Kidney tubule cell (primary cell): Measurements from ENCODE around the gene ZNF117.
"Not testable (repeated sequence)": the region's sequence is repeated elsewhere in the genome, so short reads cannot be mapped to it uniquely, and the experiment has no call there.

Experiments
- DNase-seq: peaks from one replicate; pipeline ENCODE4 v3.0.0-alpha.2; 2018; ENCODE audit warnings: low spot score

Gene ZNF117

DNA sequence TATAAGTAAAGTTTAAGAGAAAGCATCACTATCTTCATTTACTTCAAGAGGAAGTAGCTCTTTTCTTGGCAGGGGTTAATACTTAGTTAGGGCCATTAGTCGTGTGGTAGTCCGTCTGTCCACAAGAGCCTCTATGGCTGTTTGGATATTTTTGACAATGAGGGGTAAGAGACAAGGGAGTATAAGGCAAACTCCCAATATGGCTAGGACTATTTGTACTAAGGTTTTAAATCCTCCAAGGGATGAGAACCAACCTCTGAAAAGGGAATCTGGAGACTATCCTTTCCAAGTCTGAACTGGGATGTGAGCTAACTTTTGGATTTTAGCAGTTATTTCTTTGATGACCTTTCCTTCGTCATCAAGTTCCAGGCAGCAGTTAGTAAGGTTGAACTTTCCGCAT lies at the start of gene ZNF117:
TSS of gene ZNF117 (minus strand) at position 101 of the 400 bp plus-strand sequence.
- no peak for DNase-seq

DNA sequence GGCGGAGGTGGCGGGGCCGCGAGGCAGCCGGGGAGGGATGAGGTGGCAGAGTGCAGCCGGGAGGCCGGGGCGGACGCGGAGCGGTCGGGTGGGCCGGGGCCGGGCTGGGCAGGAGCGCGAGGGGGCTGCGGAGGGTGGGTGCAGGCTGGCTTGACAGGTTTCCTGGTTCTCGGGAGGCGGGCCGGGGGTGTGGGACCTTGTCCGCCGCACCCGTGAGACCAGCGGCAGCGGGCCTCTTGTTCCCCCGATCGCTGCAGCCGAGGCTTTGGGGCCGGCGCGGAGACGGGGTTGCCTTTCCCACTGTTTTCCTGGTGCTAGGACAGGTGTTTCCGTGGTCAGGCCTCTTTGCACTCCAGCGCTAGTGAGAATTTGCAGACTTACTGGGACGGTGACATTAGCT lies 47.9 kb upstream of the ZNF117 start:
- peak; percentile 50 for DNase-seq

DNA sequence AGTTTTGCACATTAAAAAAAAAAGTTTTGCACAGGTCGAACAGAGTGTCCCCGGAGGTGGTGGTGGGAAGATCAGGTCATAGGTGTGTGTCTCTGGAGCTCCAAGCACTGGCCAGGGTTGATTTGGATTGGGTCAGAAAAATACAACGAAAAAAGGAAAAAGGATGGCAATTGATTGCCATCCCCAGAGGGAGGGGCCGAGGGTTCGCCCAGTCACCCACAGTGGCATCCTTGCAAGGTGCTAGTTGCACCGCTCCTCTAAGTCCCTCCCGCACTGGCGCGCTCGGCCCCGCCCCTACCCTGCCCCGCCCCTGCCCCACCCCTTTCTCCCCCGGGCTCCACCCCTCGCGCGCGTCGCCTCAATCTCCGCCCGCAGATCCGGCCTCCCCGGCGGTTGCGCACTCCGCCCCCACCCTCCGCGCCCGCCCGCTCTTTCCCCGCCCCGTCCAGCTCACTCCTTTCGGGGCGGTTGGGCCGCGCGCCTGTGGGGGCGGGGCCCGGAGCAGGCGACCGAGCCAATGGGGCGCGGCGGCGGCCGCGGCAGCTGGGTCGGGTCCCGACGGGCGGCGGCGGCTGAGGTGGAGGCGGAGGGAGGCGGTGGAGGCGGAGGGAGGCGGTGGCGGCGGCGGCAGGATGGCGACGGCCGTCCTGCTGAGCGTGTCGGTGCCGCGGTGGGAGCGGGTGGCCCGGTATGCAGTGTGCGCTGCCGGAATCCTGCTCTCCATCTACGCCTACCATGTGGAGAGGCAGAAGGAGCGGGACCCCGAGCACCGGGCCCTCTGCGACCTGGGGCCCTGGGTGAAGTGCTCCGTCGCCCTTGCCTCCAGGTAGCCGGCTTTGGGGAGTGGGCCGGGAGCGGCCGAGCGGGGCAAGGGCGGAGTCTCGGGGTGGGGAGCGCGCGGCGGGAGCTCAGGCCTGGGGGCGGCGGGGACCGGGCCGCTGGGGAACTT lies 47.2 kb upstream of the ZNF117 start:
- peak; percentile 95 for DNase-seq

DNA sequence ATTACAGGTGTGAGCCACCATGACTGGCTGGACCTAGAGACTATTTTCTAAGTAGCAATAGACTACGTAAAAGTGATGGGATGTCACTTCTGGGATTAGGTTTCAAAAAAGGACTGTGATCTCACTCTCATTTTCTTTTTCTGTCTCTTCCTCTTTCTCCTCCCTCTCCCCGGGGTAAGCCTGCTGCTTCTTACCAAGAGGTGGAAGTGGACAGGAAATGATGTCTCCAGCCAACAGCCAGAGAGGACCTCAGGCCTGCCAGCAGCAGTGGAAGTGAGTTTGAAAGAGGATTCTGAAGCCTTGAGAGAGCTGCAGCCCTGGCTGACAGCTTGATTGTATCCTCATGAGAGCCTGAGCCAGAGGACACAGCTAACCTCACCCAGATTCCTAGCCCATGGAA lies 45.7 kb upstream of the ZNF117 start:
- DNase-seq, result not testable (repeated sequence)

DNA sequence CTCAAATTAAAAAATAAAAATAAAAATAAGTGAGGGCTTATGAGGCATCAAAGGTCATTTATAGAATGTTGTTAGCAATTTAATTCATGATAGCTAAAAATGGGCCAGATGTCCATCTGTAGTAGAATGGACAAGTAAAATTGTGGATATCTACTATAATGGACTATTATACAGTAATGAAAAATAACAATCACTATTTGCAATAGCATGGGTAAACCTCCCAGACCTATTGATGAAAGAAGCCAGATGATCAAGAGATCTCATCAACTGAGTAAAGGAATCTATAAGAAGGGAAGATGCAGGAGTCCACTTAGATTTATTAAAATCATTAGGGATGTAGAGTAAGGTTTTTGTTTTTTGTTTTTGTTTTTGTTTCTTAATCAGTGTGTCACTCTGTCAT lies 44.6 kb upstream of the ZNF117 start:
- not testable (repeated sequence) for DNase-seq

DNA sequence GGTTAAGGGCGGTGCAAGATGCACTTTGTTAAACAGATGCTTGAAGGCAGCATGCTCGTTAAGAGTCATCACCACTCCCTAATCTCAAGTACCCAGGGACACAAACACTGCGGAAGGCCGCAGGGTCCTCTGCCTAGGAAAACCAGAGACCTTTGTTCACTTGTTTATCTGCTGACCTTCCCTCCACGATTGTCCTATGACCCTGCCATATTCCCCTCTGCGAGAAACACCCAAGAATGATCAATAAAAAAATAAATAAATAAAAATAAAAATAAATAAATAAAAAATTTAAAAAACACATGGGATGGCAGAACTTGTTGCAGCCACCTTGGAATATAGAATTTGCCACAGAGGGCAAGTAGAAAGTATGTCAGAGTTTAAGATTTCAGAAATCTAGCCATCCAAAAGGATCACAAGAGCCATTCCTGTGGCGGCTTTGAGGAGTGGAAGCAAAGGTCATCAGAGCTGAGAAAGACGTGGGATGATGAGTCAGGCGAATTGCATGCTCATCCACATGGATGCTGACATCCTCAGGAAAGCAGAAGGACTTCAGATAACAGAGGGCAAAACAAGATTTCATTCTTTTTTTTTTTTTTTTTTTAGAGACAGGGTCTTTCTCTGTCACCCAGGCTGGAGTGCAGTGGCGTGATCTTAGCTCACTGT lies 43.4 kb upstream of the ZNF117 start:
- peak; percentile 27 for DNase-seq

DNA sequence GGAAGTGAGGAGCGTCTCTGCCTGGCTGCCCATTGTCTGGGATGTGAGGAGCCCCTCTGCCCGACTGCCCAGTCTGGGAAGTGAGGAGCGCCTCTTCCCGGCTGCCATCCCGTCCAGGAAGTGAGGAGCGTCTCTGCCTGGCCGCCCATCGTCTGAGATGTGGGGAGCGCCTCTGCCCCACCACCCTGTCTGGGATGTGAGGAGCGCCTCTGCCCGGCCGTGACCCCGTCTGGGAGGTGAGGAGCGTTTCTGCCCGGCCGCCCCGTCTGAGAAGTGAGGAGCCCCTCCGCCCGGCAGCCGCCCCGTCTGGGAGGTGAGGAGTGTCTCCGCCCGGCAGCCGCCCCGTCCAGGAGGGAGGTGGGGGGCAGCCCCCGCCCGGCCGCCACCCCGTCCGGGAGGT lies 42.6 kb upstream of the ZNF117 start:
- not testable (repeated sequence) for DNase-seq

DNA sequence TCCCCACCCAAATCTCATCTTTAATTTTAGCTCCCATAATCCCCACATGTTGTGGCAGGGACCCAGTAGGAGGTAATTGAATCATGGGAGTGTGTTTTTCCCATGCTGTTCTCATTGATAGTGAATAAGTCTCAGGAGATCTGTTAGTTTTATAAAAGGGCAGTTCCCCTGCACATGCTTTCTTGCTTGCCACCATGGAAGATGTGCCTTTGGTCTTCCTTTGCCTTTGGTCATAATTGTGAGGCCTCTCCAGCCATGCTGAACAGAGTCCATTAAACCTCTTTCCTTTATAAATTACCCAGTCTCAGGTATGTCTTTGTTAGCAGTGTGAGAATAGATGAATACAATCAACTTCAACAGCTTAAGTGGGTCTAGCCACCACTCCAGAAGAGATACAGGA lies 34.2 kb upstream of the ZNF117 start:
- not testable (repeated sequence) for DNase-seq

DNA sequence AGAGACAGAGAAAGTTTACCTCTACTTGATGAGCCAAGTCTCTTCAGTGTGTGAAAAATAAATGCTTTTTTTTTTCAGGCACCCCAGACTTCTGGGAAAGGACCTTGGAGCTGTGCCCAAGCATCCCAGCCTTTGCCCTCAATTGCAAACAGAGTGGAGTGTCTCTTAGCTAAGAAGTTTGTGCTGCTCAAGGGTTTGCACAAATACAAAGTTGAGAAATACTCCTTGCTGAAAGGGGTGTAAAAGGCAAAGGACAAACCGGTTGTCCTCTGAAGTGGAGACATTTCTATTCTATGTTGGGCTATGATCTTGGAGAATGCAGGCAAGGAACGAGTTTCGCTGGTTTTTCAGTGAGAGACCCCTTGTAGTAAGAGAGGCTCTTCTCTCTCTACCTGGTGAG lies 30.1 kb upstream of the ZNF117 start:
- not testable (repeated sequence) for DNase-seq

DNA sequence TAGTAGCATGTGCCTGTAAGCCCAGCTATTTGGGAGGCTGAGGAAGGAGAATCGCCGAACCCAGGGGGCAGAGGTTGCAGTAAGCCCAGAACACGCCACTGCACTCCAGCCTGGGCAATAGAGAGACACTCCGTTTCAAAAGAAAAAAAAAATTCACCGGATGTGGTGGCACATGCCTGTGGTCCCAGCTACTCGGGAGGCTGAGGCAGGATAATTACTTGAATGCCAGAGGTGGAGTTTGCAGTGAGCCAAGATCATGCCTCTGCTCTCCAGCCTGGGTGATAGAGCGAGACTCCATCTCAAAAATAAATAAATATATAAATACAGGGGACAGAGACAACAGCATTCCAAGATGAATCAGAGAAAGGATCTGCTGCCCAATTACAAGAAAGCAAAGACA lies 19.0 kb upstream of the ZNF117 start:
- not testable (repeated sequence) for DNase-seq

DNA sequence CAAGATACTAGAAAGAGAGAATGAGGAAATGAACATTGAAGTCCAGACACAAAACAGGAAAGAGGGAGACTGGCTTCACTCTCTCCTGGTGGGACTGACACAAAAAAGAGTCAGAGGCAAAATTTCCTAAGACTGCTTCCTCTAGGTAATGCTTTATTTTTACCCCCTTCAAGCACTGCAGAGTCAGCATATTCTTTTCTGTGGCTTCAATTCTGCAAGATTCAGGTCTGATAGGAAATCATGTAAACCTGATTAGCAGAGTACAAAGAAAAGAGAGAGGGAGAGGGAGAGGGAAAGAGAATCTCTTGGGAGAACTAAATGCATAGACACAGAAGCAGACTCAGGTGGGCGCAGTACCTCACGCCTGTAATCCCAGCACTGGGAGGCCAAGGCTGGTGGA lies 18.6 kb upstream of the ZNF117 start:
- DNase-seq, result not testable (repeated sequence)

DNA sequence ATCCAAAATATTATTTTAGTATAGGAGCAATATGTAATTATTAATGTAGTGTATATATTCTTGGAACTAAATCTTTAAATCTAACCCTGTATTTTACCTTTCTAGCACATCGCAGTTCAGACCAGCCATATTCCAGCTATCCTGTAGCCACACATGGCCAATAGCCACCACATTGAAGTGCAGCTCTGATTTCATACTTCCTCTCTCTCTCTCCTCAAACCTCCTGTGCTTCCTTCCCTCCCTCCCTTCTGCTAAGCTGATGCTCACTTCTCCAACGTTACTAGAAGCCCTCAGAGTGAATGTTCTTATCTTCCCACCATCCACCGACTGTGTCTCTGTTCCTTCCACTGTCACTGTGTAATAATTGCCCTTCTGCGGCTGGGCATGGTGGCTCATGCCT lies 16.2 kb upstream of the ZNF117 start:
- DNase-seq, result not testable (repeated sequence)

DNA sequence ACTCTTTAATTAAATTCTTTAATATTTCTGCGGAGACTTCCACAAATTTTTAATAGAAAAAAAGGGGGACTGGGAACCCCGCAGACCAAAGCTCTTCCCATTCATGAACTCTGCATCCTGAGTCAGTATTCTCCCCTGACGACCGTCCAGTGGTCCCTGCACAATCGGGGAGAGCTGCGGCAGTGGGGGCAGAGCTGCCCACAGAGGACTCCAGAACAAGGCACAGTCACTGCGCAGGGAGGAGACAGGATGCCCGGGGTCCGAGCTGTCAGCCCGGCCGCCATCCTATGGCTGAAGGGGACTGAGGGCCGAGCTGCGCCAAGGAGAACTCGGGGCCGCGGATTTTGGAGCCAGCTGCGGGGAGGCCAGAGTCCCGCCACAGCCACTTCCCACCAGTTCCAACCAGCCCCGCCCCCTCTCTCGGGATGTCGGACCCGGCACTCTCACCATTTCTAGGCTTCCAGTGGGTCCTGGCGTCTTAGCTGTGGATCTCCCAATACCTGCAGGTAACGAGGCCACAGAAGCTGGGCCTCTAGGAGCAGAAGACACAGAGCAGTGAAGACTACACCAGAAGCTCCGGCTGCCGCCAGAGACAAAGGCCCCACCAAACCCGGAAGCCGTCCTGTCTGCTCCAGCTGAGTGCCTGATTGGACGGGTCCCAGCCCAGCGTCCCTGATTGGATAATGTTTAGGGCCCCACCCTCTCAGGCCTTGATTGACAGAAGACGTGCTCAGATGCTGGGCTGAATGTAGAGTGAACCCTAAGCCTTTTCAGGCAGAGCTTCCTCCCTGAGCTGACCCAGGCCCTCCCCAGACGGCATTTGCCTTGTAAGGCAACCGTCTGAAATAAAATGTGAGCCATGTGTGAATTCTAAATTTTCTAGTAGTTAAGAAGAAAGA lies 15.5 kb upstream of the ZNF117 start, which contains the start of gene ERV3-1:
TSS of gene ERV3-1 (minus strand) at position 594 of the 899 bp plus-strand sequence. CDS start 13,661 bp downstream, outside the sequence.
- DNase-seq, result peak; percentile 96

DNA sequence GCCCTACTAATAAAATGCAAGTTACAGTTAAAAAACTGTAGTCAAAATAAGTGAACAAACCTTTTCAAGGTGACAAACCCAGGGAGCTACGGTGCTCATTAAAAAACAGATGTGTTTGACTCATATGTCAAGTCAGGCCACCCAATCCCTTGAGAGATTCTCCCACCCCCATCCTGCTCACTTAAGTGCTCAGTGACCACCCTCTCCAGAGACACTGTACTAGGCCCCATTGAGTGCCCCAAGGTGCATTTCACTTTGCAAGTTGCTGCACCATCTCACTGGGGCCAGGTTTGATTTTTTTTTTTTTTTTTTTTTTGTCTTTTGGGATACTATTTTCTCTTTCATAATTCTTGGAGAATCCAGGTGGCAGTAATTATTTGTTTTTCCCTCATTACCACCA lies 13.7 kb upstream of the ZNF117 start:
- DNase-seq, result no peak

DNA sequence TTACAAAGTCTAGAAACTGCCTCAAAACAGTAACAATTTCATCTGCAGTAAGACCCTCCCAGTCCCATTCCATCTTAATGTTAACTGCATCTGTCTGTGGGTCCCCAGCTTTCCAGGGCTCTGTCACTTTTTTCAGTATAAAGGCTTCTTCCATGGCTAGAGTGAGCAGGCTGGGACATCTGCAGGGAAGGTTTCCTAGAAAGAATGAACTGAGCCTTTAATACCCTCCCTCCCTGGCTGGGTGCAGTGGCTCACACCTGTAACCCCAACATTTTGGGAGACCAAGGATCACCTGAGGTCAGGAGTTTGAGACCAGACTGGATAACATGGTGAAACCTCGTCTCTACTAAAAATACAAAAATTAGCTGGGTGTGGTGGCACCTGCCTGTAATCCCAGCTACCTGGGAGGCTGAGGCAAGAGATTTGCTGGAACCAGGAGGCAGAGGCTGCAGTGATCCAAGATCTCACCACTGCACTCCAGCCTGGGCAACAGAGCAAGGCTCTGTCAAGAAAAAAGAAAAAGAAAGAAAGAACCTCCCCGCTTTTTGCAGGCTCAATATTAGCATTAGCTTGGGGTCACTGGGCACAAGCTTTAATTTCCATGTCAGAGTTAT lies 12.2 kb upstream of the ZNF117 start:
- no peak for DNase-seq

DNA sequence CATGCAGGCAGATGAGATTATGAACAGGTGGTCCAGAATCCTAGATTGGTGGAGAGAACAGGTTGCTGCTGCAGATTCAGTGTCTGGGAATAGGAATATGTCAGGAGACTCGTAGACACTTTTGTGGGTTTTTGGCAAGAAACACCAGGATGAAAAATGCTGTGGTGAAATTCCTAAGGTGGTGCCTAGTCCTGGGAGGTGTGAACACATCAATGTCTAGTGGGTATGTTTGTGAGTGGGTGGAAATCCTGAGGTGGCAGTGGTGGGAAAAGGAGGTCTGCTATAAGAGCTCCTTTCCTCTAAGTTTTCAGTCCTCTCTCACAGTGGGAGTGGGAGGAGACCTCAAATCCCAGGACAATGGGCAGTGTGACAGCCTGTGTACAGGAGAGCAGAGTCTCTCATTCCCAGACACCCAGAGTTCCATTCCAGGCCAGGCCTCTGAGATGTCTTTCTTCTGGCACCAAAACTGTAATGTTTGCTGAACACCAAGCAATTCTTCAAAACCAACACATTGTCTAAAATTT lies 10.5 kb upstream of the ZNF117 start:
- DNase-seq, result no peak

DNA sequence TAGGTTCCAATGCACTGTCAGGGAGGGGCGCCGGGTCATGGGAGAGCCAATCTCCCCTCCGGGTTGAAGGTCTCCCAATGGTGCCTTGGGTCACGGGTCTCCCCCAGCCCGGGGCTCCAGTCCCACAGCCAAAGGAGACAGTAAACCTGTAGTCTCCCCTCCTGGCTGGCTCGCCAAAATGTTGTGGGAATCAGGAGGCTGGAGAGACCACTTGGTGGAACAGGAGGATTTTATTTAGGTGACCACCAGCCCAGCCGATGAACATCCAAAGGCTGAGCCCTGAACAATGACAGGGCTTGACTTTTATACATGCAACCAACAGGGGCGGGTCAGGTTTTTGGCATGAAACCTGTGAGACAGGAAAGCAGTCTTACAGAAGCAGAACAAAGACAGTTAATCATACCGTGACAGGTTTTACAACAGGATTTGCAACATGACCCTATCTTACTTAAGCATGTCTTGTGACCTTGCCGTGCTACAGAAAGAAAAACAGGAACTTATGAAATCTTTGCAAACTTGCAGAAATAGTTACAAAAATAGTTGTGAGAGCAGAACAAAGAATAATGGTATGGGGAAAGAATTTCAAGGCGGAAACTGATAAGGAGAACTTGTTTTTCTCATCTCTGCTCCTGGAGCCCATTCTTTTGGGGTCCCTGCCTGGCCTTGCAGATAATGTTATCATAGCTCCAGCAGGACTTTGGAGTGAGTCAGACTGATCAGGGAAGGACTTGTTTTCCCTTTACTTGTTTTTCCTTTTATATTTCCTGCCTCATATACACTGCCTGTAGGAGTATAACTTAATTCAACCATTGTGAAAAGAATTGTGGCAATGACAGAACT lies 8.5 kb upstream of the ZNF117 start:
- DNase-seq, result peak; percentile 35

DNA sequence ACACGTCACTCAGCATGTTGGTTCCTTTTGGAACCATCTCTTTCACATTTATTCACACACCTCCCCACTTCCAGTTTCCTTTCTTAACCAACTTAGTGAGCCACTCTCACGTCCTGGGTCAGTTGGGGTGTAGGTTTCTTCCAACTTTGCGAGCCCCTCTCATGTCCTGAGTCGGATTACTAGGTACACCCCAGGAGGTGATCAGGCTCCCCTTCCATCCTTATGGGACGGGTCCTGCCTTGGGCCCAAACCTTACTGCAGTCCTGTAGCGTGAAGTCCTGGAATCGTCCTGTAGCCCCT lies 8.0 kb upstream of the ZNF117 start:
- no peak for DNase-seq

DNA sequence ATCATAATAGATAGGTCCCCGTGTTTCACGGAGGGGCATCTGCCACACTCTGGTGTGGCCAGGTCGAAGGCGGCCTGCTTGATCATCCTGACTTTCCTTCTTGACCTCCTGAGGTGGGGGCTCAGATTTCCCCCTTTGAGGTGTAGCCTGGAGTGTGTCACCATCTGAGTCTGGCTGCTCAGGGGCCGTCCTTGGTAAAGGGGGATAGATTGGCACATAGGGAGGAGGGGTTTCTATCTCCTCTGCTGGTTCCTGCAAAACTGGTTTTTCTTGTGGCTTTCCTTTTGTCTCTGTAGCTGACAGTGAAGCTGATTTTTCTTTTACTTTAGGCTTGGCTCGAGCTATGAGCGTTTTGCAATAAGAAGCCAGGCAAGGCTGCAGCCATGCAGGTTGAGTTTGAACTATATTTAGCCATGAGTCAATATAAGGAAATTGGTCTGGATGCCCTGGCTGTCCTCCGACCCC lies 7.1 kb upstream of the ZNF117 start:
- DNase-seq, result peak; percentile 81

DNA sequence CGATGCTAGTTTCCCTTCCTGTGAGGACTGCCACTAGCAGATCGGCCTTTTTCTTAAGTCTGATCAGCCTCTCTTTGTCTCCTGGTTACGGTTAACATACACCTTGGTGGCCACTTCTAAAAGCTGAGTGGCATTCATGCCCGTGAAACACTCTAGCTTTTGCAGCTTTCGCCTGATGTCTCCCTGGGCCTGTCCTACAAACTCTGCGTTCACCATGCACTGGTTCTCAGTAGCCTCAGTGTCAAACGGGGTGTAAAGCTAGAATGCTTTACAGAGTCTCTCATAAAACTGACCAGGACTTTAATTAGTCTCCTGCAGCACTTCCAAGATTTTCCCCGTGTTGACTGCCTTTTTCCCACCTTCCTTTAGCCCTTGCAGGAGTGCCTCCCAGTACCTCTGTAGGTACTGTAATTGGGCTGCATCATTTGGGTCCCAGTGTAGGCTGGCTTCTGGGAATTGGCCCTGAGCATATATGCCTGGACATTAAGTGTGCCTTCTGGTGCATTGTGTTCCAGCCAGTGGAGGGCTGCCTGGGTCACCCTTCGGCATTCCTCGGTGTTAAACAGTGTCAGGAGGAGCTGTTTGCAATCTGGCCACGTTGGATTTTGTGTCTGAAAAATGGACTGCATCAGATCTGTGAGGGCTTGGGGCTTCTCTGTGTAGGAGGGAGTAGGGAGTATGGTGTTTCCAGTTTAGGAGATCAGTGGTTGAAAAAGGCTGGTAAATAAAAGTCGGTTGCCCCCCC lies 6.5 kb upstream of the ZNF117 start:
- DNase-seq, result no peak
